Adipocyte (in vitro differentiated cells): ENCODE measurements around the gene ZNF740.

Experiments used
- DNase-seq: peaks from one replicate; pipeline ENCODE4 v3.0.0-alpha.2; 2015; ENCODE audit warnings: low read depth
- H3K27me3 ChIP-seq: replicated peaks from 2 replicates; pipeline ENCODE4 v1.7.0; 2013; ENCODE audit warnings: mild to moderate bottlenecking, low read length, moderate library complexity; ENCODE audit not compliant: control insufficient read depth, insufficient read depth
- H3K36me3 ChIP-seq: 2 replicates; pipeline ENCODE4 v1.7.0; 2013; ENCODE audit warnings: low read length, mild to moderate bottlenecking, moderate library complexity; ENCODE audit not compliant: control insufficient read depth, insufficient read depth, severe bottlenecking
- H3K4me1 ChIP-seq: 2 replicates; pipeline ENCODE4 v1.7.0; 2013; ENCODE audit warnings: mild to moderate bottlenecking, low read length, moderate library complexity; ENCODE audit not compliant: control insufficient read depth, insufficient read depth
- H3K4me3 ChIP-seq: 2 replicates; pipeline ENCODE4 v1.7.0; 2013; ENCODE audit warnings: mild to moderate bottlenecking, low read length, moderate library complexity
- H3K9ac ChIP-seq: 2 replicates; pipeline ENCODE4 v1.7.0; 2013; ENCODE audit warnings: mild to moderate bottlenecking, low read length, moderate library complexity
- H3K9me3 ChIP-seq: 2 replicates; pipeline ENCODE4 v1.7.0; 2013; ENCODE audit warnings: mild to moderate bottlenecking, low read length, moderate library complexity; ENCODE audit not compliant: control insufficient read depth

Gene ZNF740

DNA sequence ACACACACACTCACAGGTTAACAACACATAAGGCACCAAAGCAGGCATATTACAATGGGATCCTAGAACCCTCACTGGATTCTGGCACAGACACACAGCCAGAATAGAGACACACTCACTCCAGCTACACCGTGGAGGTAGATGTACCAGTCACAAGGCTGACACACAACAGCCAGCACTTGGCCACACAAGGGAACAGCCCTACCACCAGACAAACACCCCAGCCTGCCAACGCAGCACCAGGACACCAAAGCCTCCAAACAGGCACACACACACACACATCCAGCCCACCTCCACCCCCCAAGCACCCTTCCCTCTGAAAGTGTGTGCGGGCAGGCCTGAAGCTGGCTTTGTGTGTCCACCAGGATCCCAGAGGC lies 37.4 kb downstream of the ZNF740 start:
- no peaks in the 10 kb centered on the region for H3K9me3 ChIP-seq
- H3K9ac ChIP-seq: peak overlapping the region; percentile 78
- peak overlapping the region; percentile 74 for H3K4me3 ChIP-seq
- DNase-seq: peak; percentile 40
- no peaks in the 10 kb centered on the region for H3K27me3 ChIP-seq
- peaks cover 19% of the 10 kb centered on the region for H3K36me3 ChIP-seq
- H3K4me1 ChIP-seq: peaks cover 28% of the 10 kb centered on the region

GRCh38 chr12:53218551-53219291 lies 38.2 kb downstream of the ZNF740 start:
- H3K9ac ChIP-seq: peak overlapping the region; percentile 94
- peaks cover 35% of the 10 kb centered on the region for H3K4me1 ChIP-seq
- H3K27me3 ChIP-seq: no peaks in the 10 kb centered on the region
- H3K4me3 ChIP-seq: peak overlapping the region; percentile 96
- DNase-seq: peak; percentile 71
- H3K36me3 ChIP-seq: peaks cover 14% of the 10 kb centered on the region
- H3K9me3 ChIP-seq: no peaks in the 10 kb centered on the region

- peak overlapping the region; percentile 94 for H3K9ac ChIP-seq
- peaks cover 42% of the 10 kb centered on the region for H3K4me1 ChIP-seq
- H3K9me3 ChIP-seq: no peaks in the 10 kb centered on the region
- peak overlapping the region; percentile 96 for H3K4me3 ChIP-seq
- H3K27me3 ChIP-seq: no peaks in the 10 kb centered on the region
- H3K36me3 ChIP-seq: peaks cover 9% of the 10 kb centered on the region
- DNase-seq: peak; percentile 65
Measured at GRCh38 chr12:53219292-53219955, 38.9 kb downstream of the ZNF740 start.

GRCh38 chr12:53219956-53220693 lies 39.6 kb downstream of the ZNF740 start:
- Histone ChIP-seq H3K27me3 (no peaks in the 10 kb centered on the region), H3K4me1 (peaks cover 47% of the 10 kb centered on the region), H3K9me3 (no peaks in the 10 kb centered on the region), H3K9ac (peak overlapping the region; percentile 94), H3K4me3 (peak overlapping the region; percentile 96), H3K36me3 (peaks cover 2% of the 10 kb centered on the region)
- DNase-seq: peak; percentile 82

DNA sequence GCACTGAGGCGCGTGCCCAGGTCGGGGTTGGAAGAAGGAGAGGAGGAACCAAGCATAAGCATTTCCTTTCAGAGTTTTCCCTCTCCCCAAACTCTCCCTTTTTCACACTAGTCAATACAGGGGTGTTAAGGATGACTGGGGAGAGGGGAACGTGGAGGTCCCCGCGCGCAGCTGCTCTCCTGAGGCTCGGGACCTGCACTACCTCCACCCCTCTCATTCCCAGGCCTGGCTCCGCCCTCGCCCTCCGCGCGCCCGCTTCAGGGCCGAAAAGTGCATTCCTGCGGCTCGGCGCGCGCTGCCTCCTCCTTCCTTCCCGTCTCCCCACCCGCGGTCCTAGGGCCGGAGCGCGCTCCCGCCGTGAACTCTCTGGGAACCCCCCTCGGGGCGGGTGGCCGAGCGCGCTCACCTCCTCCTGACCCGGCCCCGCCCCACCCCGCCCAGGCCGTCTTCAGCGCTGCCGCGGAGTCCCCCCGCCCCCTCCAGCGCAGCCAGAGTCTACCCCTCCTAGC lies 40.2 kb downstream of the ZNF740 start:
- Histone ChIP-seq H3K4me1 (peaks cover 49% of the 10 kb centered on the region), H3K27me3 (no peaks in the 10 kb centered on the region), H3K4me3 (peak overlapping the region; percentile 96), H3K9me3 (no peaks in the 10 kb centered on the region), H3K36me3 (no peaks in the 10 kb centered on the region), H3K9ac (peak overlapping the region; percentile 99)
- DNase-seq: peak; percentile 98

- Histone ChIP-seq H3K4me3 (peak overlapping the region; percentile 90), H3K27me3 (no peaks in the 10 kb centered on the region), H3K4me1 (peaks cover 49% of the 10 kb centered on the region), H3K36me3 (no peaks in the 10 kb centered on the region), H3K9ac (peak overlapping the region; percentile 99), H3K9me3 (no peaks in the 10 kb centered on the region)
- peak; percentile 89 for DNase-seq
Measured at GRCh38 chr12:53221203-53222080, 40.9 kb downstream of the ZNF740 start.

GRCh38 chr12:53222170-53222721 lies 41.7 kb downstream of the ZNF740 start:
- H3K36me3 ChIP-seq: no peaks in the 10 kb centered on the region
- peaks cover 42% of the 10 kb centered on the region for H3K4me1 ChIP-seq
- H3K27me3 ChIP-seq: no peaks in the 10 kb centered on the region
- peak overlapping the region; percentile 85 for H3K9ac ChIP-seq
- no peaks in the 10 kb centered on the region for H3K9me3 ChIP-seq
- H3K4me3 ChIP-seq: peak overlapping the region; percentile 59
- DNase-seq: peak; percentile 80

DNA sequence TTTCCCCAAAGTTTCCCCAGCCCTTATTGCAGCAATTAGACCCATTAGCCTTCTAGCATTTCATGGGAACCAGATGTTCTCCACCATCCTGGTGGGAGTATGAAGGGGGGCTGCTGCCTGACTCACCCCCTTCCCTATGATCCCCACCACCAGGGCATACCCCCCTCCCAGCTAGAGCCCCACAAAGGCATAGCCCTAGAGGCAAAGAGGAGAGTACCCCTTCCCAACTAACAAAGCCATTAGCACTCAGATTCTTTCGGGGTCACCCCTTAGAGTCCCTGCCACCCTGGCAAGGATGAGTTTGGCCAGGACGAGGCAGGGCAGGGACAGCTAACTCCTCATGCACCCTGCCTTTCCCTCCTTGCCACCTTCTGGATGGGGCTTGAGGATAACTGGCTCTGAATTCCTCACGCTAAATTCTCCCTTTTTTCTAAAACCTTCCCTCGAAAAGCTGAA lies 42.3 kb downstream of the ZNF740 start:
- no peaks in the 10 kb centered on the region for H3K9me3 ChIP-seq
- H3K4me3 ChIP-seq: no peak overlapping the region
- H3K27me3 ChIP-seq: no peaks in the 10 kb centered on the region
- no peaks in the 10 kb centered on the region for H3K36me3 ChIP-seq
- peak overlapping the region; percentile 29 for H3K9ac ChIP-seq
- peak; percentile 56 for DNase-seq
- peaks cover 36% of the 10 kb centered on the region for H3K4me1 ChIP-seq

DNA sequence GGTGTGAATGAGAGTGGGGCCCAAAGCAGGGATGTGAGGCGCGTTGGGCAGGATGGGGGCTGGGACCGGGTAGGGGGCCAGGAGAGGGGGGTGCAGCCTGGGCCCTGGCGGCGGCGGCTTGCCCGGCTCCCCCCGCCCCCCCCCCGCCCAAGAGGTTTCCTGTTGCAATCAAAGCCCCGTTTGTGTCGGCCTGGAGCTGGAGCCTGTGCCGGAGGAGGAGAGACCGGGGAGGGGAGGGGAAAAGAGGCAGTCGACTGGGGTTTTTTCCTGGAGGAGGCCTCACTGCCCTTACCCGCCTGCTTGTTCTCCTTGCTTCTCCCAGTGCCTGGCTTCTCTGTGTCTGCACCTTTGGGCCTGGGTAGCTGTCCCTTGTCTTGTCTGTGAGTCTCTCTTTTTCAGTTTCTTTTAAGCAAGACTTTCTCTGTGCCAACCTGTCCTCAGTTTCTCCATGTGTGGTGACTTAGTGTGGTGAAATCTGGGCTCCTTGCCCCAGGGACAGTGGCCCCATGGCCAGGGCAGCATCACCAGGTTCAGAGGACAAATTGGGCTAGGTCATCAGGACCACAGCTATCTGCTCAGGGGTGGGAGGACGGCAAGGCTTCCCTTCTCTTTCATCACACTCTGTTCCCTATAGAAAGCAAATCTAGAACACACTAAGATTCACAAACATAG lies 43.0 kb downstream of the ZNF740 start:
- H3K4me3 ChIP-seq: peak overlapping the region; percentile 29
- peak overlapping the region; percentile 77 for H3K9ac ChIP-seq
- DNase-seq: peak; percentile 85
- no peaks in the 10 kb centered on the region for H3K36me3 ChIP-seq
- peaks cover 29% of the 10 kb centered on the region for H3K4me1 ChIP-seq
- H3K27me3 ChIP-seq: no peaks in the 10 kb centered on the region
- no peaks in the 10 kb centered on the region for H3K9me3 ChIP-seq
